AG10803 (cell line): ENCODE data around the gene SSU72.

Experiments used
- DNase-seq: peaks from one replicate; pipeline ENCODE4 v3.0.0; 2010; ENCODE audit warnings: low read depth
- H3K4me3 ChIP-seq: 2 replicates; pipeline ENCODE4 v1.5.1; 2011; ENCODE audit warnings: mild to moderate bottlenecking, low read length, control low read depth
- CTCF ChIP-seq: conservative IDR thresholded peaks from 2 replicates; pipeline ENCODE4 v1.5.1; 2011; ENCODE audit warnings: mild to moderate bottlenecking, low read length, control low read depth, inconsistent platforms

The SSU72 gene

GRCh38 chr1:1550591-1551432 is 23.9 kb downstream of the SSU72 start:
- no peak overlapping the region for H3K4me3 ChIP-seq
- peak; percentile 61 for DNase-seq
- TF ChIP-seq CTCF, result peak; percentile 59

- H3K4me3 ChIP-seq, result no peak overlapping the region
- DNase-seq, result no peak
- TF ChIP-seq CTCF, result no peak
These were observed 24.6 kb downstream of the SSU72 start for GRCh38 chr1:1550087-1550486.

- H3K4me3 ChIP-seq, result no peak overlapping the region
- DNase-seq, result no peak
- no peak for TF ChIP-seq CTCF
These were observed 26.1 kb downstream of the SSU72 start for GRCh38 chr1:1548591-1548990.

GRCh38 chr1:1547476-1547875 is 27.2 kb downstream of the SSU72 start:
- H3K4me3 ChIP-seq, result no peak overlapping the region
- TF ChIP-seq CTCF, result no peak
- DNase-seq, result no peak

- no peak for TF ChIP-seq CTCF
- H3K4me3 ChIP-seq, result no peak overlapping the region
- no peak for DNase-seq
These were observed 27.7 kb downstream of the SSU72 start for GRCh38 chr1:1547011-1547410.

- H3K4me3 ChIP-seq, result no peak overlapping the region
- TF ChIP-seq CTCF, result no peak
- no peak for DNase-seq
These were observed 28.5 kb downstream of the SSU72 start for GRCh38 chr1:1545946-1546737.
